ENCODE measurements around the gene GOLIM4. TPM values are rescaled to one million over a fixed set of nuclear protein-coding genes. Genes with fewer than 3 reads are reported as not detected.
A peak's percentile ranks its signal among the peaks of the same experiment; 100 is the strongest.

The GOLIM4 gene
- total RNA-seq, 1 experiment from 2014 or later: 24.6 TPM

GRCh38 chr3:168029705-168030104 lies 66.0 kb downstream of the GOLIM4 start:
- no peak overlapping the region for H2AFZ ChIP-seq (ENCODE audit: low read length)
- H3K9me3 ChIP-seq (ENCODE audit: control insufficient read depth, low read depth, low read length): no peaks in the 10 kb centered on the region
- Mint-ChIP-seq H3K36me3 (ENCODE audit: insufficient read depth in 1 of 3, low read depth in 3 of 3) (peaks cover 9 to 63% (median 46%) of the 10 kb centered on the region in 3 experiments; a peak in 6 of 7 replicates), H3K4me1 (peaks cover 3 to 5% of the 10 kb centered on the region in 2 experiments), H3K4me3 (no peak overlapping the region), H3K27me3 (ENCODE audit: low read depth) (no peaks in the 10 kb centered on the region), H3K9me3 (no peaks in the 10 kb centered on the region), H3K27ac (peak overlapping the region in 2 of 3 experiments; percentile 68 to 72; a peak in 2 of 7 replicates)
- H3K79me1 ChIP-seq (ENCODE audit: insufficient read depth, low read depth, low read length, poor library complexity, severe bottlenecking): no peaks in the 10 kb centered on the region
- H4K91ac ChIP-seq (ENCODE audit: insufficient read length, low read depth, low read length): no peak overlapping the region
- no peaks in the 10 kb centered on the region for H4K20me1 ChIP-seq (ENCODE audit: control insufficient read depth, insufficient read depth, insufficient read length)
- TF ChIP-seq CTCF (conservative IDR thresholded peaks at IDR 0.05): no peak
- H3K4me2 ChIP-seq (ENCODE audit: insufficient read depth, insufficient read length, low read length): no peak overlapping the region
- H3T11ph ChIP-seq (ENCODE audit: low read length): no peak overlapping the region
- H3K14ac ChIP-seq (ENCODE audit: insufficient read depth, low read length): no peak overlapping the region
- no peak overlapping the region for H2BK12ac ChIP-seq (ENCODE audit: insufficient read length, low read depth, low read length)
- H3K9ac ChIP-seq (ENCODE audit: extremely low read depth, insufficient read length, low read length): no peak overlapping the region
- no peak overlapping the region for H3K27ac ChIP-seq (ENCODE audit: insufficient read length, low read depth, low read length)
- H2AK5ac ChIP-seq (ENCODE audit: insufficient read length, low read length): no peak overlapping the region
- no peak overlapping the region for H2BK5ac ChIP-seq (ENCODE audit: insufficient read length, low read length)
- H3K56ac ChIP-seq (ENCODE audit: insufficient read length, low read depth, low read length): no peak overlapping the region
- H2BK120ac ChIP-seq (ENCODE audit: low read depth, low read length, poor library complexity, severe bottlenecking): no peak overlapping the region
- H4K8ac ChIP-seq (replicated peaks; ENCODE audit: insufficient read length, low read depth, low read length): no peak overlapping the region
- H3K23ac ChIP-seq (ENCODE audit: insufficient read length, low read depth, low read length): no peak overlapping the region
- H3K18ac ChIP-seq (ENCODE audit: insufficient read length, low read depth, low read length): no peak overlapping the region
- no peak overlapping the region for H2BK20ac ChIP-seq (ENCODE audit: low read depth, low read length, poor library complexity, severe bottlenecking)
- DNase-seq: peak; percentile 64
- no peaks in the 10 kb centered on the region for H3K4me1 ChIP-seq (ENCODE audit: insufficient read depth, low read length)
- no peaks in the 10 kb centered on the region for H3K23me2 ChIP-seq (ENCODE audit: insufficient read length, low read depth, low read length, poor library complexity, severe bottlenecking)
- H4K5ac ChIP-seq (ENCODE audit: insufficient read length, low read depth, low read length): no peak overlapping the region
- no peak overlapping the region for H3K4ac ChIP-seq (ENCODE audit: low read depth, low read length)
- no peaks in the 10 kb centered on the region for H3K79me2 ChIP-seq (ENCODE audit: insufficient read depth, low read length)
- H3K27me3 ChIP-seq (ENCODE audit: insufficient read depth, low read length): no peaks in the 10 kb centered on the region
- H2BK15ac ChIP-seq (ENCODE audit: low read depth, low read length): no peak overlapping the region
- no CpG with 5 or more reads among the region's 7 CpGs for WGBS (ENCODE audit: extremely low coverage, insufficient read length, low lambda C conversion rate)
